ENCODE measurements around the gene OR13C8.

Gene OR13C8

GRCh38 chr9:104617418-104617817 lies 48.5 kb downstream of the OR13C8 start:
- no peak for DNase-seq (ENCODE audit: low spot score)

- DNase-seq (ENCODE audit: low spot score), result no peak
Measured at GRCh38 chr9:104618104-104618503, 49.1 kb downstream of the OR13C8 start, which contains the start of gene OR13C9. Gene OR13C9 (minus strand): TSS chr9:104618204. CDS start chr9:104618204, 0 bp downstream.

Data from RKO (cell line).